Hindlimb muscle (tissue), 1 donor: Measurements from ENCODE around the gene C1orf35. TPM values are rescaled to one million over a fixed set of nuclear protein-coding genes. Genes with fewer than 3 reads are reported as not detected.

Experiments used
- DNase-seq: peaks from one replicate; pipeline ENCODE4 v3.0.0-alpha.2; 2013
- polyA plus RNA-seq: library from polyadenylated mRNA; unstranded; fragments of 120-200 nt; gene quantifications from one replicate; pipeline ENCODE4 v1.2.1, GENCODE V29; 2013; ENCODE audit not compliant: insufficient read length

C1orf35 gene
- polyA plus RNA-seq, 1 donor: 15.5 TPM

DNA sequence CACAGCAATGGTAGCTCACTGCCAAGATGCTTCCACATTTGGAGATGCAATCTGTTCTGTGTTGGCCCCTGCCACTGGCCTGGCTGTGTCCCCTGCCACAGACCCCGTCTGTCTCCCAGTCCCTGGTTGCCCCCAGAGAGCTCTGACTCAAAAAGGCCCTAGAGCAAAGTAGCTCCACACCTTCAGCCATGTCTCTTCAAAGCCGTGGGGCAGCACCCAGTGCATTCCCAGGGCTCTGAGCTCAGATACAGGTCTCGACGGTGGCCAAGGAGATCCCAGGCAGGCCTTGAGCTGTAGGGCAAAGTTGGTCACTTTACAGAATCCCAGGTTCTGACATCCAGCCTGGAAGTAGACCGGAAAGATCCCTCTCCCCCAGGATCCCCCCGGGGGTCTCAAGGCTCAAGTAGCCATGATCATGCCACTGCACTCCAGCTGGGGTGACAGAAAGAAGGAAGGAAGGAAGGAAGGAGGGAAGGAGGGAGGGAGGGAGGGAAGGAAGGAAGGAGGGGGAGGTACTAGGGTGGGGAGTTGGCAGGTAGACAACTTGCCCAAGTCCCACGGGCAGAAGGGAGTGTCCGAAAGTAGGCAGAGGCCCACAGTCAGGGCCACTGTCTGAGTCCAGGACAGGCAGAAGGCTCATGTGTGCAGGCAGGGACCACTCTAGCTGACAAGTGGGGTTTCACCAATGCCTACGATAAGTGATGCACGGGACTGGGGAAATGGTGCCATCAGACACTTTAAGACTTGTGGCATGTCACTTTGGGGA, 25.4 kb downstream of the C1orf35 start:
- DNase-seq: no peak

GRCh38 chr1:228076796-228077430, 26.2 kb downstream of the C1orf35 start:
- DNase-seq: no peak

DNA sequence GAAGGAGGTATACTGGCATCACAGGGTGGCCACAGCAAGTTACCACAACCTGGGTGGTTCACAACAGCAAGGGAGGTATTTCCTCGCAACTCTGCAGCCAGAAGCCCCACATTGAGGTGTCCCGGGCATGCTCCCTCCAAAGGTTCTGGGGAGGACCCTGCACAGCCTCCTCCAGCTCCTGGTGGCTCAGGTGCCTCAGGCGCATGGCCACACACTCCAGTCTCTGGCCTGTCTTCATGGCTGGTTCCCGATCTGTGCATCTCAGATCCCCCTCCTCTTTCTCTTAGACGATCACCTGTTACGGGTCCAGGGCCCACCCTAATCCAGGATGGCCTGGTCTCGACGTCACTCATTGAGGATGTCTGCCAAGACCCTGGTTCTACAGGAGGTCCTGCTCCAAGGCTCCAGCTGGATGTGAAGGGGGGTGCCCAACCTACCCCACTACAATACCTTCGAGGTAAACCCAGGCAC, 27.3 kb downstream of the C1orf35 start:
- no peak for DNase-seq

GRCh38 chr1:228074954-228075730, 28.0 kb downstream of the C1orf35 start:
- DNase-seq: no peak

DNA sequence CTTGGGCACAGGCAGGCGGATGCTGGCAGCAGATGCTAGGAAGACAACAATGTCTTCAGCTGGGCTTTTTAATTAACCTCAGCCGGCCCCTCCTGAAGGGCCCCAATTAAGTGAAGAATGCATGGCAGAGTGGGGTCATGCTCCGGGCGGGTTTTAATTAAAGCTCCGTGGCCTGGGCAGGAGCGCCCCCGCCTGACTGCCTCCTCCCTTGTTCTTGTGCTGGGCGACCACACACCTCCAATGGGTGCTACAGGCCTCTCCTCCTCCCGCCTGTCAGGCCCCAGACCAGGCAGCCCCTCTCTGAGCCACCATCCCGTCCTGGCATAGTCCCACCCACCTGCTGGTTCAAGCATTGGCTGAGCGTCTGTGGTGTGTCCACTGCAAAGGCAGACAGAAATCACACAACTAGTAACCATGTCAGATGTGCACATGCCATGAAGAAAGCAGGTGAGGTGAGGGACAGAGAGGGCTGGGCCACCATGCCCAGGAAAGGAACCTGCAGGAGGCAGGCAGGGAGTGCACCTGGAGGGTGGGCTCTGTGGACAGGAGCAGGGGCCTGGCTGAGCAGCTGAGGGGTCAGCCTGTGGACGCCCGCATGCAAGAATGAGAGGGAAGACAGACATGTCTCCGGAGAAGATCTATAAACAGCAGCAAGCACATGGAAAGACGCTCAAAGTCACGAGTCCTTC, 29.1 kb downstream of the C1orf35 start:
- no peak for DNase-seq

GRCh38 chr1:228073061-228073856, 29.9 kb downstream of the C1orf35 start:
- DNase-seq: no peak

DNA sequence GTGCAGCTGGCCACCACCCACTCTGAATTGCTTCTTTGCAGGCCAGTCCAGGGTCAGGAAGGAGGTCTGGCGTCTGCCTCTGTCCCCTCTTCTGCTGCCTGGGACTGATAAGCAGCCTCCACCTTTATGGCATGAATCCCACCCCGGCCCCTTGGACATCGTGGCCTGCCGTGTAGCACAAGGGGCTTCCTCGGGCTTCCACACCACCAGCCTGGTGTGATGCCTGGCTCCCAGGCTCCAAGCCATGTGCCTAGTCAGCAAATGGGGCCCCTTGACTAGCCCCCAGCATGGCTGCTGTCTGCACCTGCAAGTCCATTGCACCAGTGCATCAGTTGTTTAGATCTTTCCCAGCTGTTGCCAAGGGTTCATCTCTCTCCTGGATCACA, 30.5 kb downstream of the C1orf35 start:
- DNase-seq: no peak

DNA sequence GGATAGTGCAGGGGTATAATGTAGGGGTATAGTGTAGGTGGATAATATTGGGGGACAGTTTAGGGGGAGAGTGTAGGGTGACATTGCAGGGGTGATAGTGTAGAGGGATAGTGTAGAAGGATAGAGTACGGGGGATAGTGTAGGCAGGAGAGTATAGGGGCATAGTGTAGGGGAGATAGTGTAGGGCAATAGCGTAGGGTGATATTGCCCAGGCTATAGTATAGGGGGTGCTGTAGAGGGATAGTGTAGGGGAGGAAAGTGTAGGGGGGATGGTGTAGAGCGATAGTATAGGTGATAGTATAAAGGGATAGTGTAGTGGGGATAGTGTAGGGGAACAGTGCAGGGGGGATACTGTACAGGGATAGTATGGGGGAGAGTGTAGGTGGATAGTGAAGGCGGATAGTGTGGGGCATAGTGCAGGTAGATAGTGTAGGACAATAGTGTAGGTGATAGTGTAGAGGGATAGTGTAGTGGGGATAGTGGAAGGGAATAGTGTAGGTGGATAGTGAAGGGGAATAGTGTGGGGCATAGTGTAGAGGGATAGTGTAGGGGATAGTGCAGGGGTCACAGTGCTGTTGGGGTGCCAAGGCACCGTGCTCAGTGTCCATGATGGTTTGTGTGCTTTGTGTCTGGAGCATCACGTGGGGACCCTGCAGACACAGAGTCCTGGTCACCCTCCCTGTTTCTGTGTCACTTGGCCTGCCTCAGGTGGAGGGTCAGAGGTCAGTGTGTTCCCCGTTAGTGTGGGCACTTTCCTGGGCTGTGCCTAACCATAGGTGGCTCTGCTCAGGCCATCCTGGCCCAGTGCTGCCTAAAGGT, 31.1 kb downstream of the C1orf35 start:
- no peak for DNase-seq

DNA sequence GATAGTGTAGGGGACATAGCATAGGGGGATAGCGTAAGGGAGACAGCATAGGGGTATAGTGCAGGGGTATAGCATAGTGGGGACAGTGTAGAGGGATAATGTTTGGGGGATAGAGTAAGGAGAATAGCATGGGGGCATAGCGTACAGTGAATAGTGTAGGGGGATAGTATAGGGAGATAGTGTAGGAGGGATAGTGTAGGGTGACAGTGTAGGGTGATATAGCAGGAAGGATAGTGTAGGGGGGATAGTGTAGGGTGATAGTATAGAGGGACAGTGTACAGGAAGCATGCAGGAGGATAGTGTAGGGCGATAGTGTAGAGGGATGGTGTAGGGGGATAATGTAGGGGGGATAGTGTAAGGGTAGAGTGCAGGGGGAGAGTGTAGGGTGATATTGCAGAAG, 32.3 kb downstream of the C1orf35 start:
- DNase-seq: no peak

GRCh38 chr1:228070173-228070572, 33.0 kb downstream of the C1orf35 start:
- DNase-seq: no peak

DNA sequence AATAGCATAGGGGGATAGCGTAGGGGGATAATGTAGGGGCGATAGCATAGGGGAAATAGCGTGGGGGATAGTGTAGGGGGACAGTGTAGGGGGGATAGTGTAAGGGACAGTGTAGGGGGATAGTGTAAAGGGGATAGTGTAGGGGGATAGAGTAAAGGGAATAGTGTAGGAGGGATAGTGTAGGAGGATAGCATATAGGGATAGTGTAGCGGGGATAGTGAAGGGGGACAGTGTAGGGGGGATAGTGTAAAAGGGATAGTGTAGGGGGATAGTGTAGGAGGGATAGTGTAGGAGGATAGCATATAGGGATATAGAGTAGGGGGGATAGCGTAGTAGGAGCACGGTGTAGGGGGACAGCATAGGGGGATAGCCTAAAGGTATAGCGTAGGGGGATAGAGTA, 34.8 kb downstream of the C1orf35 start:
- no peak for DNase-seq

DNA sequence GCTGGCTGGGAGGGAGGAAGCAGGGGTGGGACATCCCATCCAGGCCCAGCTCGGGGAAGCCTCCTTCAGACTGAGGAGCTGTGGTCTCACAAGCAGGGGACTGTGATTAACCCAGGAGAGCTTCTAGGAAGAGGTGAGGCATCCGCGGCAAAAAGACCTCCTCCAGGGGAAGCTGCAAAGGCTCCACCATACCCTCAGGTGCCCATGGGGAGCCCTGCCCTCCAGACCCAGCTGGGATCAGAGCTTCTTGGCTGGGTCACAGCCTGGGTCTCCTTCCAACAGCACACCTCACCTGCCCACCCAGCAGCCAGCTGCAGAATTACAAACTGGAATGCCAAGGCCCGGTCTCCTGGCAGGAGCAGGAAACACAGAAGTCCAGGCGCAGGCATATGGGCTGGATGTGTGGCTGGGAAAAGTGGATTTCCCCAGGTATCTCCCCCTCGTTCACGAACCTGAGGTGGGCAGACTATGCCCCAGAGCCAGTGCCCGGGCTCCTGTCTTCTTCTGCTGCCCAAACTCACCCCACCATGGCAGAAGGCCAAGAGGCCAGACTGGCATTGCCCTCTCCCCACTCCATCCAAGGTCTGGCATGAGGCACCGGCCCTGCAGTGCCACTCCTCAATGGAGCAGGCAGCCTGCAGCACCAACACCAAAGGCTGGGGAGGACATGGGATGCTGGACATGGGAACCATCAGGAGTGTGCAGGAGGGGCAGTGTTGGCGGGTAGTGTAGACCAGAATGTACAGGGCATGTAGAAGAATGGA, 36.1 kb downstream of the C1orf35 start:
- DNase-seq: no peak

DNA sequence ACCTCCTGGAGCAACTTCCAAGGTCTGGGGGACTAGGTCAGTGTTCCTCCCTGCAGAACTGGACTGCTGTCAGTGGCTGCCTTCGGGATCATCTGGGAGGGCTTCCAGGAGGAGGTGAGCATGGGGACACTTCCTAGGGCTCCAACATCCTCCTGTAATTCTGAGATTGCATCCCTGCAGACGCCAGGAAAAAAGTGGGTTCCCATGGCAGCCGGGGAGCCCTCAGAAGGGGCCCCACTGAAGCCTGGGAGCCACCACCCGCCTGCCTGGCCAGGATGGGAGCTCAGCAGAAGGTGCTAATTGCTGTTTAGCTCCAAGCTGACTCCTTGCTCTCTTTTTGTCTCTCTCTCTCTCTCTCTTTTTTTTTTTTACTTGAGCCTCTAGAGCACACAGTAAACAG, 36.7 kb downstream of the C1orf35 start:
- no peak for DNase-seq

- DNase-seq: no peak
Measured at GRCh38 chr1:228065543-228066347, 37.4 kb downstream of the C1orf35 start.

GRCh38 chr1:228064741-228065542, 38.2 kb downstream of the C1orf35 start:
- no peak for DNase-seq

- DNase-seq: no peak
Measured at GRCh38 chr1:228064296-228064695, 38.8 kb downstream of the C1orf35 start.

DNA sequence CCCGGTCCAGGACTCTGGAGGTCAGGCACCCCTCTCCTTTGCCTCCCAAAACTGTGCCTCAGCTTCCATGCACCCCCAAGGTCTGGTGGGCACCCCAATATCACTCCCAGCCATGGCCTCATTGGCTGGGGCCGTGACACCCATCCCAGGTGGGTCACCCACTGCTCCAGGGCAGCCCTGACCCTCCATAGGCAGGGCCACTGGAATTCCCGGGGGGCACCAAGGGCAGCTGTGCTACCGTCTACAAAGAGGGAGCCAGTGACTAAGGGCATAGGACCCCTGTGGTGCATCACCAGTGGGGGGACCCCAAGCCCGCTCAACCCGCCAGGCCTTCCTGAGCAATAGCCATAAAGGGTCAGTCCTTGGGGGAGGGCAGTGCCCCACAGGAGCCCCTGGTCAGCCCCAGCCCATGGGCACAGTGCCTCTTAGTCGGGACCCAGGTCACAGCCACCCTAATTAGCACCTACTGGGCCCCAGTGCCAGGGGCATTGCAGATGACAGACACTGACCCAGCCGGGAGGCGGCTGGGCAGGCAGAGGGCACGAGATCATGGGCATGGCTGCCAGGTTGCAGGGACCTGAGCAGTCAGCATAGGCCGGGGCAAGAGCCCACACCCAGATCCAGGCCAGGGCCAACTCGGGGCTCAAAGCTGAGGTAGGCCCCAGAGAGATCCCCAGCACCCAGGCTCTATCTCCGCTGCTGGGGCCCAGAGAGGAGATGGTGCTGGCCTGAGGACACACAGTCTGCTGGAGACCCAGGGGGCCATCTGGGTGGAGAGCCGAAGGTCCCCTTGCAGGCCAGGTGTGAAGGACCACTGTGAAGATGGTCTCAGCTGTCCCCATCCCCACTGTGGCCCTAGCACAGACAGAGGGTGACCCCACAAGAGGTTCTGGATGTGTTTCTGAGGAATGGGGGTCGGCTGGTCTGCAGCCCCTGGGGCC, 39.6 kb downstream of the C1orf35 start:
- no peak for DNase-seq
